ENCODE measurements around the gene PIGU.

GRCh38 chr20:34575271-34575670 lies 101.6 kb downstream of the PIGU start:
- TF ChIP-seq CTCF (IDR thresholded peaks at IDR 0.05; ENCODE audit: insufficient read depth, low read length, poor library complexity, severe bottlenecking) (no peak), EZH2phosphoT487 (conservative IDR thresholded peaks at IDR 0.05; ENCODE audit: low read length) (no peak)
